Endothelial cell (in vitro differentiated cells): ENCODE measurements around the gene GHDC. TPM values are rescaled to one million over a fixed set of nuclear protein-coding genes. Genes with fewer than 3 reads are reported as not detected.

Experiments
- DNase-seq: peaks from one replicate; pipeline ENCODE4 v3.0.0; 2021; ENCODE audit warnings: low spot score
- H3K27ac Mint-ChIP-seq: one replicate; pipeline ENCODE4 v1.8.0; 2021; ENCODE audit warnings: mixed read lengths, inconsistent platforms; ENCODE audit not compliant: unreplicated experiment
- H3K27me3 Mint-ChIP-seq: one replicate; pipeline ENCODE4 v1.8.0; 2021; ENCODE audit warnings: mild to moderate bottlenecking, moderate library complexity, mixed read lengths, inconsistent platforms; ENCODE audit not compliant: unreplicated experiment
- H3K36me3 Mint-ChIP-seq: one replicate; pipeline ENCODE4 v1.8.0; 2021; ENCODE audit warnings: mild to moderate bottlenecking, low read depth, mixed read lengths, inconsistent platforms; ENCODE audit not compliant: unreplicated experiment
- H3K4me1 Mint-ChIP-seq: one replicate; pipeline ENCODE4 v1.8.0; 2021; ENCODE audit warnings: mild to moderate bottlenecking, mixed read lengths, inconsistent platforms; ENCODE audit not compliant: unreplicated experiment
- H3K4me3 Mint-ChIP-seq: one replicate; pipeline ENCODE4 v1.8.0; 2021; ENCODE audit warnings: mild to moderate bottlenecking, mixed read lengths, inconsistent platforms; ENCODE audit not compliant: unreplicated experiment
- H3K9me3 Mint-ChIP-seq: one replicate; pipeline ENCODE4 v1.8.0; 2021; ENCODE audit warnings: mixed read lengths, inconsistent platforms; ENCODE audit not compliant: unreplicated experiment
- CTCF ChIP-seq: fragments of 200-600 bp; sonication (generic); IDR thresholded peaks from one replicate; pipeline ENCODE4 v1.5.0; 2021; ENCODE audit warnings: antibody characterized with exemption; ENCODE audit not compliant: unreplicated experiment
- total RNA-seq: library from RNA; stranded (reverse); fragmentation: NEBNext Ultra II Directional; extraction: Animal tissue kit (Norgen Biotek cat#: 25700); gene quantifications from one replicate; pipeline ENCODE4 v1.2.1, GENCODE V29; 2021; ENCODE audit not compliant: unreplicated experiment

GHDC gene
- total RNA-seq, 1 donor from 2014 or later = 7.2 TPM

- Mint-ChIP-seq H3K27ac (no peak overlapping the region), H3K36me3 (peaks cover 4% of the 10 kb centered on the region), H3K9me3 (no peaks in the 10 kb centered on the region), H3K4me1 (peaks cover 29% of the 10 kb centered on the region), H3K4me3 (no peak overlapping the region), H3K27me3 (peaks cover 13% of the 10 kb centered on the region)
- TF ChIP-seq CTCF = no peak
- no peak for DNase-seq
These were observed 8.7 kb downstream of the GHDC start for GRCh38 chr17:42185621-42185930.

DNA sequence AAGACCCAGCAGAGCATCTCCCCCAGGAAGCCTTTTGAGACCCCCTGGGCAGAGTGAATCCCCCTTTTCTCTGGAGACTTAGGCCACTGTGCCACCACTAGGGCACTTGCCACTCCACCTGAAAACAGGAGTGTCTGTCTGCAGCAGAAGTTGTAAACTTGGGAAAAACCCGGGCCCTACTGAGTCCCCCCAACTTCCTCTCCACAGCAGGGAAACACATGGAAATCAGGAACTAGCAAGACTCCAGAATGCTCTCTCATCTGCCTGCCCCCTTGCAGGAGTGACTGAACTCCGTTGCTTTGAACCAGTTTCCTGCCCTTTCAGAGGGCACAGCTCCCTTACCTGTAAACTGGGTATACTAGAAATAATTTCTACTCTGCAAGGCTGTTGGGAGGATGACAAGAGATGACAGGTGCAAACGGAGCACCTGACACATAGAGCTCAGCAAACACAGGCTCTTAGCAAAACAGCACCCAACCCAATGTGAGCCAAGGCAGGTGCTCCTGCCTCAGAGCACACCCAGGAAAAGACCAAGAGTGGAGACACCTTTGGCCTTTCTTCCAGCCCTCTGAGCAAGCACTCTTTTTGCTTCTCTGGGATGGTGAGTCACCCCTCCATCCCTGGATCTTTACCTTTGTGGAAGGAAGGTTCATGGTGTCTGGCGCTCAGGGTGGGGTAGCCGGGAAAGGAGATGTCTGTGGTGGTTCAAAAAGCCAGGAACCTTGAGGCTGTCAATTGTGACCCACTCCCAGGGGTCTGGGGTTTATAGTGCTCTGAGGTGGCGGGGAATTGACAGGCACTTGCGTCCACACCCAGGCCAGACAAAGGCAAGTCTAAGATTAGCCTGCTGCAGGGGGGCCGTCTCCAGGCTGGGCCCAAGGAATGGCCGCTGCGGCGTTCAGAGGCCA is 9.3 kb downstream of the GHDC start, which contains the start of gene HCRT:
Gene HCRT, minus strand, starts transcription at position 740 of the 908 bp plus-strand sequence. Its CDS starts 87 bp downstream, at position 653.
- Mint-ChIP-seq H3K4me3 (no peak within 1 kb of the TSS), H3K9me3 (no peaks in the 10 kb centered on the region), H3K27ac (no peak within 1 kb of the TSS), H3K27me3 (peaks cover 10% of the 10 kb centered on the region), H3K36me3 (peaks cover 4% of the 10 kb centered on the region), H3K4me1 (peaks cover 33% of the 10 kb centered on the region)
- DNase-seq = no peak
- TF ChIP-seq CTCF = no peak

- TF ChIP-seq CTCF = peak; percentile 93
- Mint-ChIP-seq H3K4me1 (peaks cover 30% of the 10 kb centered on the region), H3K27me3 (peaks cover 10% of the 10 kb centered on the region), H3K36me3 (peaks cover 4% of the 10 kb centered on the region), H3K4me3 (peak overlapping the region; percentile 83), H3K9me3 (no peaks in the 10 kb centered on the region), H3K27ac (peak overlapping the region; percentile 26)
- peak; percentile 91 for DNase-seq
These were observed 10.3 kb downstream of the GHDC start for GRCh38 chr17:42183741-42184711.

- H3K36me3 Mint-ChIP-seq = no peaks in the 10 kb centered on the region
- peaks cover 30% of the 10 kb centered on the region for H3K4me1 Mint-ChIP-seq
- H3K27me3 Mint-ChIP-seq = peaks cover 10% of the 10 kb centered on the region
- peak overlapping the region; percentile 83 for H3K4me3 Mint-ChIP-seq
- peak overlapping the region; percentile 26 for H3K27ac Mint-ChIP-seq
- DNase-seq = no peak
- no peak for TF ChIP-seq CTCF
- no peaks in the 10 kb centered on the region for H3K9me3 Mint-ChIP-seq
These were observed 11.2 kb downstream of the GHDC start for GRCh38 chr17:42182927-42183734.
